SK-N-SH (cell line): ENCODE results near the gene ADRA2B. TPM values are rescaled to one million over a fixed set of nuclear protein-coding genes. Genes with fewer than 3 reads are reported as not detected.

Experiments
- CTCF ChIA-PET: fragments of 300-600, 350-600 bp; formaldehyde crosslinking; extraction: SDS; loops from one replicate; lab custom pipeline; 2021; lab: Yijun Ruan, JAX
- POLR2A ChIA-PET: fragments of 350-600 bp; sonication (Branson Sonifier 250); formaldehyde crosslinking; extraction: SDS; loops from one replicate; lab custom pipeline; 2020; ENCODE audit warnings: antibody characterized with exemption, inconsistent platforms; lab: Yijun Ruan, JAX
- DNase-seq: peaks from one replicate; pipeline ENCODE4 v3.0.0; 2012
- H2AFZ ChIP-seq: fragments of 200-600 bp; sonication (generic); 2 replicates; pipeline ENCODE4 v1.8.1; 2016; ENCODE audit warnings: antibody characterized with exemption, mild to moderate bottlenecking, low read depth
- H3F3A ChIP-seq: fragments of 200-600 bp; sonication (generic); replicated peaks from 2 replicates; pipeline ENCODE3; 2016; ENCODE audit warnings: antibody characterized with exemption, mild to moderate bottlenecking; ENCODE audit not compliant: insufficient read depth
- H3K27ac ChIP-seq, 2 experiments: fragments of 200-500 bp in 1 of 2; fragments of 200-600 bp in 1 of 2; sonication (Bioruptor generic) in 1 of 2; sonication (generic), shearing (Covaris generic) in 1 of 2; 2 replicates each; pipeline versions ENCODE4 v1.5.1 to v1.6.1; 2014 to 2016; ENCODE audit warnings: low read depth in 2 of 2, inconsistent platforms in 1 of 2, low read length in 1 of 2, mild to moderate bottlenecking in 1 of 2, mixed read lengths in 1 of 2
- H3K27me3 ChIP-seq: fragments of 200-600 bp; sonication (generic), shearing (Covaris generic); 2 replicates; pipeline ENCODE4 v1.6.1; 2016; ENCODE audit warnings: mixed run types; ENCODE audit not compliant: insufficient read depth
- H3K36me3 ChIP-seq, 2 experiments: fragments of 200-500 bp in 1 of 2; fragments of 200-600 bp in 1 of 2; sonication (Bioruptor generic) in 1 of 2; sonication (generic) in 1 of 2; replicated peaks in 1 of 2; 2 replicates each; pipeline versions ENCODE3 to v1.5.1; 2014 to 2016; ENCODE audit warnings: low read length in 1 of 2, mild to moderate bottlenecking in 1 of 2; ENCODE audit not compliant: insufficient read depth in 2 of 2, control insufficient read depth in 1 of 2
- H3K4me1 ChIP-seq, 2 experiments: fragments of 200-500 bp in 1 of 2; fragments of 200-600 bp in 1 of 2; sonication (Bioruptor generic) in 1 of 2; sonication (generic), shearing (Covaris generic) in 1 of 2; 2 replicates each; pipeline versions ENCODE4 v1.5.1 to v1.6.1; 2014 to 2016; ENCODE audit warnings: low read depth in 1 of 2, low read length in 1 of 2, mixed run types in 1 of 2; ENCODE audit not compliant: insufficient read depth in 2 of 2, control insufficient read depth in 1 of 2
- H3K4me2 ChIP-seq: fragments of 200-600 bp; sonication (generic), shearing (Covaris generic); 2 replicates; pipeline ENCODE4 v1.6.1; 2017; ENCODE audit warnings: mixed run types
- H3K4me3 ChIP-seq, 2 experiments: fragments of 200-500 bp in 1 of 2; fragments of 200-600 bp in 1 of 2; sonication (Bioruptor generic) in 1 of 2; sonication (generic), shearing (Covaris generic) in 1 of 2; 2 replicates each; pipeline versions ENCODE4 v1.5.1 to v1.8.1; 2014 to 2016; ENCODE audit warnings: low read depth in 2 of 2, inconsistent platforms in 1 of 2, low read length in 1 of 2, mild to moderate bottlenecking in 1 of 2, mixed read lengths in 1 of 2, moderate library complexity in 1 of 2
- H3K79me2 ChIP-seq: fragments of 200-600 bp; sonication (generic); 2 replicates; pipeline ENCODE4 v1.8.1; 2017; ENCODE audit warnings: mild to moderate bottlenecking; ENCODE audit not compliant: insufficient read depth
- H3K9ac ChIP-seq: fragments of 200-600 bp; sonication (generic); 2 replicates; pipeline ENCODE4 v1.6.1; 2017; ENCODE audit warnings: mixed run types
- H3K9me2 ChIP-seq: fragments of 200-600 bp; sonication (generic); 2 replicates; pipeline ENCODE4 v1.6.1; 2017; ENCODE audit warnings: mixed run types
- H3K9me3 ChIP-seq: fragments of 200-600 bp; sonication (generic); 2 replicates; pipeline ENCODE4 v1.6.1; 2017; ENCODE audit warnings: mixed run types, mild to moderate bottlenecking, moderate library complexity
- H4K20me1 ChIP-seq: fragments of 200-600 bp; sonication (generic); 2 replicates; pipeline ENCODE4 v1.6.1; 2017; ENCODE audit warnings: mild to moderate bottlenecking, mixed run types; ENCODE audit not compliant: insufficient read depth
- CHD2 ChIP-seq: fragments of 150-350 bp; IDR thresholded peaks from 2 replicates; pipeline ENCODE4 v1.6.1; 2018; ENCODE audit warnings: low read length; ENCODE audit not compliant: partially characterized antibody
- FOSL2 ChIP-seq: IDR thresholded peaks from 2 replicates; pipeline ENCODE4 v1.4.0; 2012; ENCODE audit warnings: low read depth, mild to moderate bottlenecking, moderate library complexity, borderline replicate concordance
- FOXJ3 ChIP-seq: sonication (generic); formaldehyde crosslinking; IDR thresholded peaks from 2 replicates; pipeline ENCODE4 v1.5.1; 2020; ENCODE audit warnings: mild to moderate bottlenecking, missing genetic modification reagents
- GABPA ChIP-seq: IDR thresholded peaks from 2 replicates; pipeline ENCODE4 v1.4.0; 2012; ENCODE audit warnings: low read depth, mild to moderate bottlenecking
- JUND ChIP-seq: IDR thresholded peaks from 2 replicates; pipeline ENCODE4 v1.4.0; 2012
- NRF1 ChIP-seq: IDR thresholded peaks from 2 replicates; pipeline ENCODE4 v1.6.1; 2012; ENCODE audit warnings: low read depth, mild to moderate bottlenecking, low read length
- RAD21 ChIP-seq: IDR thresholded peaks from 2 replicates; pipeline ENCODE4 v1.6.1; 2012; ENCODE audit warnings: mild to moderate bottlenecking, low read length
- RCOR1 ChIP-seq: fragments of 150-350 bp; IDR thresholded peaks from 2 replicates; pipeline ENCODE4 v1.6.1; 2017; ENCODE audit warnings: antibody characterized with exemption, low read length
- SIN3A ChIP-seq: IDR thresholded peaks from 2 replicates; pipeline ENCODE4 v1.6.1; 2012; ENCODE audit warnings: low read depth, mild to moderate bottlenecking, low read length, moderate library complexity, borderline replicate concordance
- YY1 ChIP-seq: IDR thresholded peaks from 2 replicates; pipeline ENCODE4 v1.4.0; 2012; ENCODE audit warnings: low read depth, mild to moderate bottlenecking
- WGBS: methylation state at CpG from one replicate; pipeline ENCODE4 v1.1.6; 2017; ENCODE audit warnings: low lambda C conversion rate; 5-methylcytosine and 5-hydroxymethylcytosine counted together
- polyA plus RNA-seq, 3 experiments: library from polyadenylated mRNA; depleted of rRNA; stranded (reverse); fragments of >200 nt; gene quantifications; 2 replicates each; pipeline ENCODE4 v1.2.3, GENCODE V29; 2012
- TF ChIP-seq, protein P1 (sequence below): IDR thresholded peaks from 2 replicates; pipeline ENCODE4; 2012
- TF ChIP-seq, protein P2 (sequence below): IDR thresholded peaks from 2 replicates; pipeline ENCODE4 v1.4.0; 2012; ENCODE audit warnings: low read depth, borderline replicate concordance
- TF ChIP-seq, protein P3 (sequence below): IDR thresholded peaks from 2 replicates; pipeline ENCODE4 v1.4.0; 2012; ENCODE audit warnings: low read depth, borderline replicate concordance
- TF ChIP-seq, protein P4 (sequence below): fragments of 200-600 bp; sonication (generic); IDR thresholded peaks from 2 replicates; pipeline ENCODE4 v1.6.1; 2017; ENCODE audit warnings: antibody characterized with exemption, mild to moderate bottlenecking, moderate library complexity
- TF ChIP-seq, protein P5 (sequence below): fragments of 150-350 bp; IDR thresholded peaks from 2 replicates; pipeline ENCODE4 v1.6.1; 2016; ENCODE audit warnings: mild to moderate bottlenecking, low read depth, low read length

ADRA2B gene
- polyA plus RNA-seq, 1 of the 3 experiments (the other 2 are of a cell fraction): not detected

DNA sequence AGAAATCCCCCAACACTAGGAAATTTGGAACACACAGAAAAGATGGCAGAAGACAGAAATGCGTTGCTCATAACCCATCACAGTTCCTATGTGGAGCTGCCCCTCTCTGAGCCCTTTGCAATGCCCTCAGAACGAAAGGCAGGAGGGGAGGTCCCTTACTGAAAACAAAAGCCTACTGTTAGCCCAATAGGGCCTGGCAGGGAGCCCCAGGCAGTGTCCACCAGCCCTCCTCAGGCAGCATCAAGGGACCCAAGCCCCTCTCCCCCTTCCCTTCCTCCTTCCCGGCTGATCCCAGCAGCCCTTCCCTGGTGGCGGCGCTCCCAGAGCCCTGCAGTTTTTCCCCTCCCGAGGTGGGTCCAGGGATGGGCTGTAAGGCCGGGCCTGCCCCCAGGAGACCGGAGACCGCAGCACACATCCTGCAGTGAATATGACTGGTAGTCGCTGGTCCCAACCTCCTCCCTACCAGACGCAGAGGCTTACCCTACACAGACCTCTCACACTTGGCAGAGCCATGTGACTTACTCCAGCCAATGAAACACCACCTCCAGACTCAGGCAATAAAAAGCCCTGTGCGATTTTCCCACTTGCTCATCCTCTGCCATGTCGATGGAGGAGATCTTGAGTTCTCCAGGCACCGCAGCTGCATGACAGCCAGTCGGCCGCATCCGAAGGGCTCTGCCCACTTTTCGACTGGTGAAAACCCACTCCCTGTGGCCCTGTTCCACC lies 48.3 kb upstream of the ADRA2B start:
- no peaks in the 10 kb centered on the region for H3K27me3 ChIP-seq
- TF ChIP-seq RAD21 (no peak), GABPA (no peak), SIN3A (no peak), RCOR1 (no peak)
- TF ChIP-seq, protein P1, sequence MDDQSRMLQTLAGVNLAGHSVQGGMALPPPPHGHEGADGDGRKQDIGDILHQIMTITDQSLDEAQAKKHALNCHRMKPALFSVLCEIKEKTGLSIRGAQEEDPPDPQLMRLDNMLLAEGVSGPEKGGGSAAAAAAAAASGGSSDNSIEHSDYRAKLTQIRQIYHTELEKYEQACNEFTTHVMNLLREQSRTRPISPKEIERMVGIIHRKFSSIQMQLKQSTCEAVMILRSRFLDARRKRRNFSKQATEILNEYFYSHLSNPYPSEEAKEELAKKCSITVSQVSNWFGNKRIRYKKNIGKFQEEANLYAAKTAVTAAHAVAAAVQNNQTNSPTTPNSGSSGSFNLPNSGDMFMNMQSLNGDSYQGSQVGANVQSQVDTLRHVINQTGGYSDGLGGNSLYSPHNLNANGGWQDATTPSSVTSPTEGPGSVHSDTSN: no peak
- TF ChIP-seq, protein P2, sequence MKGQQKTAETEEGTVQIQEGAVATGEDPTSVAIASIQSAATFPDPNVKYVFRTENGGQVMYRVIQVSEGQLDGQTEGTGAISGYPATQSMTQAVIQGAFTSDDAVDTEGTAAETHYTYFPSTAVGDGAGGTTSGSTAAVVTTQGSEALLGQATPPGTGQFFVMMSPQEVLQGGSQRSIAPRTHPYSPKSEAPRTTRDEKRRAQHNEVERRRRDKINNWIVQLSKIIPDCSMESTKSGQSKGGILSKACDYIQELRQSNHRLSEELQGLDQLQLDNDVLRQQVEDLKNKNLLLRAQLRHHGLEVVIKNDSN: peak; percentile 32; the same call in 1 of the 2 replicates
- no peaks in the 10 kb centered on the region for H3K79me2 ChIP-seq
- no peaks in the 10 kb centered on the region for H3K36me3 ChIP-seq
- ChIA-PET POLR2A (no interaction called here), CTCF (interaction anchor here (1.0 to 3.0 kb wide), 3 partner anchors 10 to 142 kb away, joined by 4 to 15 read pairs (median 6); no protein-coding TSS in a partner anchor)
- 90% methylated on average over 17 of the region's 18 CpGs for WGBS
- no peak overlapping the region for H3K27ac ChIP-seq
- H3F3A ChIP-seq: peaks cover 8% of the 10 kb centered on the region
- H2AFZ ChIP-seq: no peak overlapping the region
- no peak overlapping the region for H3K4me3 ChIP-seq
- H3K4me2 ChIP-seq: no peak overlapping the region
- no peak for DNase-seq
- H3K4me1 ChIP-seq: no peaks in the 10 kb centered on the region
- H3K9ac ChIP-seq: no peak overlapping the region
- H4K20me1 ChIP-seq: no peaks in the 10 kb centered on the region
- H3K9me3 ChIP-seq: no peaks in the 10 kb centered on the region
- no peaks in the 10 kb centered on the region for H3K9me2 ChIP-seq

DNA sequence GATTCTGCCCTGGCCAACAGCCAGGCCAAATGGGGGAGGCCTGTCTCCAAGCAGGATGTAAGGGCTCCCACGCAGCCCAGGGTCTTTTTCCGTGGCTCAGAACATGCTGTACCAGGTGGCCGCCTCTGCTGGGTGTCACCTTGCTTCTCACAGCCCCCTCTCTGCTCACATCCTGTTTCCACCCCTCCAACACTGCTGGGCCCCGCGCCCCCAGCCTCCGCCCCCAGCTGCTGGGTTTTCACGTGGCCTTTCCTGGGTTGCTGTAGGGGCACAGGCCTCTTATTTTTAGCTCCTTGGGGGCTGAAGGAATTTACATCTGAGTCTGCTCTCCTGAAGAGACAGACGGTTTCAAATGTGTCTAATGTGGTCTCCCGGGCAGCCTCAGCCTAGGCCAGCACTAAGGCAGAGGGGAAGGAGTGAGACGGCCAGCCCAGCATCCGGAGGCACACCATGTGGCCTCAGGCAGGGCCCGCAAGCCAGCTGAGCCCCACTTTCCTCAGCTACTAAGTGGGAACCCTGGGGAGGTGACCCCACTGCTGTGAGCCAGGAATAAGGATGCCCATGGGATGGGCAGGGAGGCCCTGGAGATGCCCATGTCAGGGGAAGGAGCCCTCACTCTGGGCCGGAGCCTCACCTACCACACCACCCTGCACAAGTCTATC lies 47.5 kb upstream of the ADRA2B start:
- H3K9me3 ChIP-seq: no peaks in the 10 kb centered on the region
- CTCF ChIA-PET: interaction anchor here (1.2 to 3.0 kb wide), 3 partner anchors 11 to 142 kb away, joined by 5 to 15 read pairs (median 6); no protein-coding TSS in a partner anchor
- no peak for DNase-seq
- H4K20me1 ChIP-seq: no peaks in the 10 kb centered on the region
- H3K9ac ChIP-seq: no peak overlapping the region
- no peaks in the 10 kb centered on the region for H3K4me1 ChIP-seq
- 90% methylated on average over 10 of the region's 13 CpGs for WGBS
- POLR2A ChIA-PET: no interaction called here
- no peaks in the 10 kb centered on the region for H3K9me2 ChIP-seq
- H3K79me2 ChIP-seq: no peaks in the 10 kb centered on the region
- H3K27ac ChIP-seq: no peak overlapping the region
- no peaks in the 10 kb centered on the region for H3K36me3 ChIP-seq
- peaks cover under 1% of the 10 kb centered on the region for H3F3A ChIP-seq
- no peak overlapping the region for H2AFZ ChIP-seq
- no peak overlapping the region for H3K4me2 ChIP-seq
- TF ChIP-seq GABPA (no peak), YY1 (no peak), NRF1 (no peak), RCOR1 (no peak), JUND (no peak), FOXJ3 (CRISPR knock-in tag) (no peak), FOSL2 (no peak), CHD2 (no peak)
- TF ChIP-seq, protein P3, sequence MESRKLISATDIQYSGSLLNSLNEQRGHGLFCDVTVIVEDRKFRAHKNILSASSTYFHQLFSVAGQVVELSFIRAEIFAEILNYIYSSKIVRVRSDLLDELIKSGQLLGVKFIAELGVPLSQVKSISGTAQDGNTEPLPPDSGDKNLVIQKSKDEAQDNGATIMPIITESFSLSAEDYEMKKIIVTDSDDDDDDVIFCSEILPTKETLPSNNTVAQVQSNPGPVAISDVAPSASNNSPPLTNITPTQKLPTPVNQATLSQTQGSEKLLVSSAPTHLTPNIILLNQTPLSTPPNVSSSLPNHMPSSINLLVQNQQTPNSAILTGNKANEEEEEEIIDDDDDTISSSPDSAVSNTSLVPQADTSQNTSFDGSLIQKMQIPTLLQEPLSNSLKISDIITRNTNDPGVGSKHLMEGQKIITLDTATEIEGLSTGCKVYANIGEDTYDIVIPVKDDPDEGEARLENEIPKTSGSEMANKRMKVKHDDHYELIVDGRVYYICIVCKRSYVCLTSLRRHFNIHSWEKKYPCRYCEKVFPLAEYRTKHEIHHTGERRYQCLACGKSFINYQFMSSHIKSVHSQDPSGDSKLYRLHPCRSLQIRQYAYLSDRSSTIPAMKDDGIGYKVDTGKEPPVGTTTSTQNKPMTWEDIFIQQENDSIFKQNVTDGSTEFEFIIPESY: no peak
- TF ChIP-seq, protein P4, sequence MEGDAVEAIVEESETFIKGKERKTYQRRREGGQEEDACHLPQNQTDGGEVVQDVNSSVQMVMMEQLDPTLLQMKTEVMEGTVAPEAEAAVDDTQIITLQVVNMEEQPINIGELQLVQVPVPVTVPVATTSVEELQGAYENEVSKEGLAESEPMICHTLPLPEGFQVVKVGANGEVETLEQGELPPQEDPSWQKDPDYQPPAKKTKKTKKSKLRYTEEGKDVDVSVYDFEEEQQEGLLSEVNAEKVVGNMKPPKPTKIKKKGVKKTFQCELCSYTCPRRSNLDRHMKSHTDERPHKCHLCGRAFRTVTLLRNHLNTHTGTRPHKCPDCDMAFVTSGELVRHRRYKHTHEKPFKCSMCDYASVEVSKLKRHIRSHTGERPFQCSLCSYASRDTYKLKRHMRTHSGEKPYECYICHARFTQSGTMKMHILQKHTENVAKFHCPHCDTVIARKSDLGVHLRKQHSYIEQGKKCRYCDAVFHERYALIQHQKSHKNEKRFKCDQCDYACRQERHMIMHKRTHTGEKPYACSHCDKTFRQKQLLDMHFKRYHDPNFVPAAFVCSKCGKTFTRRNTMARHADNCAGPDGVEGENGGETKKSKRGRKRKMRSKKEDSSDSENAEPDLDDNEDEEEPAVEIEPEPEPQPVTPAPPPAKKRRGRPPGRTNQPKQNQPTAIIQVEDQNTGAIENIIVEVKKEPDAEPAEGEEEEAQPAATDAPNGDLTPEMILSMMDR: no peak
- TF ChIP-seq, protein P5, sequence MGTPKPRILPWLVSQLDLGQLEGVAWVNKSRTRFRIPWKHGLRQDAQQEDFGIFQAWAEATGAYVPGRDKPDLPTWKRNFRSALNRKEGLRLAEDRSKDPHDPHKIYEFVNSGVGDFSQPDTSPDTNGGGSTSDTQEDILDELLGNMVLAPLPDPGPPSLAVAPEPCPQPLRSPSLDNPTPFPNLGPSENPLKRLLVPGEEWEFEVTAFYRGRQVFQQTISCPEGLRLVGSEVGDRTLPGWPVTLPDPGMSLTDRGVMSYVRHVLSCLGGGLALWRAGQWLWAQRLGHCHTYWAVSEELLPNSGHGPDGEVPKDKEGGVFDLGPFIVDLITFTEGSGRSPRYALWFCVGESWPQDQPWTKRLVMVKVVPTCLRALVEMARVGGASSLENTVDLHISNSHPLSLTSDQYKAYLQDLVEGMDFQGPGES: no peak
- no peaks in the 10 kb centered on the region for H3K27me3 ChIP-seq
- H3K4me3 ChIP-seq: no peak overlapping the region
